Femur (tissue), 1 donor: ENCODE data around the gene CLIP1.
A peak's percentile ranks its signal among the peaks of the same experiment; 100 is the strongest.

Source experiments
- DNase-seq: peaks from one replicate; pipeline ENCODE4 v3.0.0-alpha.2; 2017

Gene CLIP1

GRCh38 chr12:122244565-122245371 is 177.7 kb downstream of the CLIP1 start:
- DNase-seq: no peak

- no peak for DNase-seq
Measured at GRCh38 chr12:122243965-122244364, 178.5 kb downstream of the CLIP1 start.

GRCh38 chr12:122238861-122239260 is 183.6 kb downstream of the CLIP1 start:
- no peak for DNase-seq

- no peak for DNase-seq
Measured at GRCh38 chr12:122235741-122236140, 186.7 kb downstream of the CLIP1 start.

- no peak for DNase-seq
Measured at GRCh38 chr12:122232691-122233090, 189.8 kb downstream of the CLIP1 start.

- no peak for DNase-seq
Measured at GRCh38 chr12:122230798-122231197, 191.7 kb downstream of the CLIP1 start.

- no peak for DNase-seq
Measured at GRCh38 chr12:122228092-122228491, 194.4 kb downstream of the CLIP1 start.

GRCh38 chr12:122227341-122227740 is 195.1 kb downstream of the CLIP1 start:
- DNase-seq: no peak

GRCh38 chr12:122226366-122227125 is 195.9 kb downstream of the CLIP1 start:
- DNase-seq: no peak

GRCh38 chr12:122225683-122226365 is 196.6 kb downstream of the CLIP1 start, which contains the start of gene DIABLO:
TSS of gene DIABLO (minus strand) at chr12:122226052. CDS start at chr12:122226014, 38 bp downstream.
- peak; percentile 100 for DNase-seq
